ENCODE data around the gene COPS3. TPM values are rescaled to one million over a fixed set of nuclear protein-coding genes. Genes with fewer than 3 reads are reported as not detected.

Gene COPS3
- total and polyA plus RNA-seq, 4 donors = 24.6 to 77.3 (median 30.2) TPM

DNA sequence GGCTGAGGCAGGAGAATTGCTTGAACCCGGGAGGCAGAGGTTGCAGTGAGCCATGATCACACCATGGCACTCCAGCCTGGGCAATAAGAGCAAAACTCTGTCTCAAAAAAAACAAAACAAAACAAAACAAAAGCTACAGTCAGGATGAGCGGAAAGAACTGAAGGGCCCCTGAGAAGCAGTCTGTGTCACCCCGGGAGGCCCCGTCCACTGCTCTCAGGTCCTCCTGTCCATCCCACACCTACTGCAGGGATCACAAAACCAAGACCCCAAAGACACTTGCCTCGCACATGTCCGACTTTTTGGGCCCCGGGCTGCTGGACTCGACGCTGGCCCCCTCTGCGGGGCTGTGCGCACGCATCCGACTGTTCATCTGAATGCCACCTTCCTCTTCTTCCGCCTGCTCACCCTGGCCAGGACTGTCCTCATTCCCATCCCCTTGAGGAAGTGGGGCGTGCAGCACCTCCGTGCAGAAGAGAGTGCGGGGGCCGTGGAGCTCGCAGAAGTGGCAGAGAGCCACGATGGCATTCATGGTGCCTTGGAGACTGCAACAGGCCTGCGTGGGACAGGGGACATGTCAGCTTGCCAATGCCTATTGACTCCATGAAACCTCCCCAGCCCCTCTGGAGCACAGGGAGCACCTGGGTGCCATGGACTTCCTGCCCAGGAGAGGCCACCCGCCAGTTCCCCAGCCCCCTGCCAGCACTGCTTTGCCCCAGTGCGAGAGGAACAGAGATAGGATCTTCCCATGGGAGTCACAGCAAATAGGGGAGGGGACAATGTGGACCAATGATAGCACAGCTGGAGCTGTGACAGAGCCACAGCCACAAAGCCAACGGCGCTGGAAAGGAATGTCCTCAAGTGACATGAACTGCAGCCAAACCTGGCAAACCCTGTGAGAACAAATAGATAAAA lies 53.2 kb downstream of the COPS3 start:
- Histone ChIP-seq H3K36me3 (ENCODE audit: control insufficient read depth in 4 of 4, insufficient read depth in 3 of 4, low read depth in 1 of 4, low read length in 3 of 4) (peaks cover 17 to 71% (median 45%) of the 10 kb centered on the region in 4 donors), H3K4me1 (ENCODE audit: control insufficient read depth in 4 of 4, insufficient read depth in 4 of 4, low read length in 3 of 4) (peaks cover 8 to 37% (median 33%) of the 10 kb centered on the region in 4 donors), H3K9ac (ENCODE audit: low read depth in 1 of 2, low read length in 2 of 2) (no peak overlapping the region), H3K9me3 (ENCODE audit: control insufficient read depth in 4 of 4, low read length in 3 of 4) (no peaks in the 10 kb centered on the region), H3K27ac (ENCODE audit: low read depth in 1 of 2, low read length in 2 of 2) (peak overlapping the region; percentile 6 to 43), H3K4me3 (ENCODE audit: low read depth in 1 of 3, low read length in 3 of 3) (no peak overlapping the region), H3K27me3 (ENCODE audit: control insufficient read depth in 4 of 4, insufficient read depth in 4 of 4, low read length in 3 of 4) (no peaks in the 10 kb centered on the region)
- TF ChIP-seq RAD21 (IDR thresholded peaks at IDR 0.05) (peak in 1 of 2 donors; percentile 41), NR2F2 (IDR thresholded peaks at IDR 0.05) (no peak), EGR1 (IDR thresholded peaks at IDR 0.05; ENCODE audit: low read depth in 2 of 2) (no peak), FOXA2 (IDR thresholded peaks at IDR 0.05) (no peak), SP1 (IDR thresholded peaks at IDR 0.05) (peak; percentile 66), YY1 (IDR thresholded peaks at IDR 0.05) (no peak), HNF4G (IDR thresholded peaks at IDR 0.05) (no peak), HNF4A (conservative IDR thresholded peaks at IDR 0.05) (peak; percentile 31 to 42), RXRA (IDR thresholded peaks at IDR 0.05) (peak; percentile 81 to 90), JUND (IDR thresholded peaks at IDR 0.05) (no peak)
- TF ChIP-seq, protein P1, sequence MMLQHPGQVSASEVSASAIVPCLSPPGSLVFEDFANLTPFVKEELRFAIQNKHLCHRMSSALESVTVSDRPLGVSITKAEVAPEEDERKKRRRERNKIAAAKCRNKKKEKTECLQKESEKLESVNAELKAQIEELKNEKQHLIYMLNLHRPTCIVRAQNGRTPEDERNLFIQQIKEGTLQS (IDR thresholded peaks at IDR 0.05) = no peak
- TF ChIP-seq, protein P2, sequence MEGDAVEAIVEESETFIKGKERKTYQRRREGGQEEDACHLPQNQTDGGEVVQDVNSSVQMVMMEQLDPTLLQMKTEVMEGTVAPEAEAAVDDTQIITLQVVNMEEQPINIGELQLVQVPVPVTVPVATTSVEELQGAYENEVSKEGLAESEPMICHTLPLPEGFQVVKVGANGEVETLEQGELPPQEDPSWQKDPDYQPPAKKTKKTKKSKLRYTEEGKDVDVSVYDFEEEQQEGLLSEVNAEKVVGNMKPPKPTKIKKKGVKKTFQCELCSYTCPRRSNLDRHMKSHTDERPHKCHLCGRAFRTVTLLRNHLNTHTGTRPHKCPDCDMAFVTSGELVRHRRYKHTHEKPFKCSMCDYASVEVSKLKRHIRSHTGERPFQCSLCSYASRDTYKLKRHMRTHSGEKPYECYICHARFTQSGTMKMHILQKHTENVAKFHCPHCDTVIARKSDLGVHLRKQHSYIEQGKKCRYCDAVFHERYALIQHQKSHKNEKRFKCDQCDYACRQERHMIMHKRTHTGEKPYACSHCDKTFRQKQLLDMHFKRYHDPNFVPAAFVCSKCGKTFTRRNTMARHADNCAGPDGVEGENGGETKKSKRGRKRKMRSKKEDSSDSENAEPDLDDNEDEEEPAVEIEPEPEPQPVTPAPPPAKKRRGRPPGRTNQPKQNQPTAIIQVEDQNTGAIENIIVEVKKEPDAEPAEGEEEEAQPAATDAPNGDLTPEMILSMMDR (IDR thresholded peaks at IDR 0.05; ENCODE audit: low read depth, low read length, missing input control) = no peak
- DNase-seq (ENCODE audit: low spot score) = no peak
- 75% methylated on average over 25 of the region's 25 CpGs for WGBS

DNA sequence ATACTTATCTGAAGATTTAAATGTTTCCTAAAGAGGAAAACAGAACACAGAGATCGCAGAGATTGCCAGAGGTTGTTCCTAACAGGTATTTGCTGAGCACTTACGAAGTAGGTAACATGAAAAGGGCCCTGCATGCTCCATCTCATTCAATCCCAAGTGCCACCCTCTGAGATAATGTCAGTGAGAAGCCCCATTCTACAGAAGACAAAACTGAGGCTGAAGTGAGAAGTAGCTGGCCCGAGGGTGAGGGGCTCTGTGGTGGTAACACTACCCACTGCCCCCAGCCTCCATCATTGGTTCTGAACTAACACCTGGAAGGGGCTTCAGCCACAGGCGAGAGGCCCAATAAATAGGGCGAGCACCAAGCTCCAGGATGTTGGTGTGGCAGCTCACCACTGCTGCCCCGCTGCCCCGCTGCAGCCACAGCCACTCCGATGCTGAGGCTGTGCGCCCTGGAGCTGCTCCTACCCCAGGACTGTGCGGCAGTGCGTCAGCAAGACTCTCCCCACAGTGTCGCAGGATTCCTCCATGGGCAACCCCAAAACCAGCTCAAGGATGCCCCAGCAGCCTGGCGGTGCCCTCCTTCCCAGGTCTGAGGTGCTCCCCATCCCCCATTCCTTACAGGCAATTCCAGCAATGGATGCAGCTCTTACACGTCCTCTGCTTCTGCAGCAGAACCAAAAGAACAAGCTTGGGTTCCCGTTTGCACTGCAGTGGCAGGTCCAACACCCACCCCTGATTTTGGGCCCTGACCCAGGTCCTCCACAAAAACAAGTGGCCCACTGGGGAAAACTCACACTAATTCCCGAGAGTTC lies 54.4 kb downstream of the COPS3 start:
- Histone ChIP-seq H3K9me3 (ENCODE audit: control insufficient read depth in 4 of 4, low read length in 3 of 4) (no peaks in the 10 kb centered on the region), H3K27me3 (ENCODE audit: control insufficient read depth in 4 of 4, insufficient read depth in 4 of 4, low read length in 3 of 4) (no peaks in the 10 kb centered on the region), H3K27ac (ENCODE audit: low read depth in 1 of 2, low read length in 2 of 2) (no peak overlapping the region), H3K9ac (ENCODE audit: low read depth in 1 of 2, low read length in 2 of 2) (no peak overlapping the region), H3K4me1 (ENCODE audit: control insufficient read depth in 4 of 4, insufficient read depth in 4 of 4, low read length in 3 of 4) (peaks cover 7 to 25% (median 21%) of the 10 kb centered on the region in 4 donors), H3K4me3 (ENCODE audit: low read depth in 1 of 3, low read length in 3 of 3) (no peak overlapping the region), H3K36me3 (ENCODE audit: control insufficient read depth in 4 of 4, insufficient read depth in 3 of 4, low read depth in 1 of 4, low read length in 3 of 4) (peaks cover 20 to 79% (median 53%) of the 10 kb centered on the region in 4 donors)
- no peak for DNase-seq (ENCODE audit: low spot score)
- no peak for TF ChIP-seq NR2F2 (IDR thresholded peaks at IDR 0.05)
- TF ChIP-seq GABPA (IDR thresholded peaks at IDR 0.05 in 1 of 2, conservative IDR thresholded peaks at IDR 0.05 in 1 of 2) = no peak
- no peak for TF ChIP-seq TAF1 (conservative IDR thresholded peaks at IDR 0.05)
- TF ChIP-seq, protein P1 (IDR thresholded peaks at IDR 0.05) = no peak
- no peak for TF ChIP-seq EGR1 (IDR thresholded peaks at IDR 0.05; ENCODE audit: low read depth in 2 of 2)
- no peak for TF ChIP-seq FOXA2 (IDR thresholded peaks at IDR 0.05)
- no peak for TF ChIP-seq SP1 (IDR thresholded peaks at IDR 0.05)
- no peak for TF ChIP-seq YY1 (IDR thresholded peaks at IDR 0.05)
- TF ChIP-seq FOXA1 (IDR thresholded peaks at IDR 0.05) = no peak
- TF ChIP-seq, protein P2 (IDR thresholded peaks at IDR 0.05; ENCODE audit: low read depth, low read length, missing input control) = no peak
- no peak for TF ChIP-seq RAD21 (IDR thresholded peaks at IDR 0.05)
- TF ChIP-seq HNF4G (IDR thresholded peaks at IDR 0.05) = no peak
- TF ChIP-seq RXRA (IDR thresholded peaks at IDR 0.05) = no peak
- TF ChIP-seq HNF4A (conservative IDR thresholded peaks at IDR 0.05) = no peak
- WGBS = 97% methylated on average over 16 of the region's 16 CpGs

Measured in liver (tissue), 9 donors.